Measurements from ENCODE around the gene GUCA1A.
"Not testable (repeated sequence)": the region's sequence is repeated elsewhere in the genome, so short reads cannot be mapped to it uniquely, and the experiment has no call there.

Gene GUCA1A

GRCh38 chr6:42148058-42148457, 25.1 kb upstream of the GUCA1A start:
- no peak for DNase-seq

GRCh38 chr6:42150254-42150653, 22.9 kb upstream of the GUCA1A start:
- no peak for DNase-seq

- no peak for DNase-seq
Measured at GRCh38 chr6:42152024-42152423, 21.1 kb upstream of the GUCA1A start.

- DNase-seq = not testable (repeated sequence)
Measured at GRCh38 chr6:42152528-42153213, 20.5 kb upstream of the GUCA1A start.

GRCh38 chr6:42153921-42154320, 19.2 kb upstream of the GUCA1A start:
- DNase-seq = no peak

GRCh38 chr6:42154461-42155209, 18.5 kb upstream of the GUCA1A start:
- no peak for DNase-seq

GRCh38 chr6:42155293-42155692, 17.9 kb upstream of the GUCA1A start:
- no peak for DNase-seq

- no peak for DNase-seq
Measured at GRCh38 chr6:42156638-42157037, 16.5 kb upstream of the GUCA1A start.

- no peak for DNase-seq
Measured at GRCh38 chr6:42158011-42158410, 15.2 kb upstream of the GUCA1A start.

GRCh38 chr6:42158631-42159030, 14.5 kb upstream of the GUCA1A start:
- DNase-seq = no peak

- no peak for DNase-seq
Measured at GRCh38 chr6:42159431-42160024, 13.6 kb upstream of the GUCA1A start.

GRCh38 chr6:42162384-42162783, 10.8 kb upstream of the GUCA1A start:
- no peak for DNase-seq

GRCh38 chr6:42162812-42163211, 10.4 kb upstream of the GUCA1A start:
- no peak for DNase-seq

- no peak for DNase-seq
Measured at GRCh38 chr6:42163981-42164380, 9.2 kb upstream of the GUCA1A start.

GRCh38 chr6:42165016-42165415, 8.1 kb upstream of the GUCA1A start:
- DNase-seq = no peak

GRCh38 chr6:42166444-42167141, 6.6 kb upstream of the GUCA1A start:
- DNase-seq = peak; percentile 83

GRCh38 chr6:42168650-42169049, 4.5 kb upstream of the GUCA1A start:
- DNase-seq = no peak

GRCh38 chr6:42169780-42170179, 3.4 kb upstream of the GUCA1A start:
- DNase-seq = not testable (repeated sequence)

- DNase-seq = peak; percentile 16
Measured at GRCh38 chr6:42171813-42172581, 1.2 kb upstream of the GUCA1A start.

GRCh38 chr6:42175860-42176259, 2.7 kb downstream of the GUCA1A start:
- DNase-seq = no peak

GRCh38 chr6:42176981-42177380, 3.8 kb downstream of the GUCA1A start:
- no peak for DNase-seq

GRCh38 chr6:42177514-42178364, 4.6 kb downstream of the GUCA1A start:
- DNase-seq = no peak

All from NCI-H748 treated with DMSO at 0.1 percent for 48 hours (cell line).